ENCODE data around the gene SAP25. TPM values are rescaled to one million over a fixed set of nuclear protein-coding genes. Genes with fewer than 3 reads are reported as not detected.

SAP25 gene
- total and polyA plus RNA-seq, 4 donors: 0.33 to 0.84 (median 0.56) TPM; not detected in 1

DNA sequence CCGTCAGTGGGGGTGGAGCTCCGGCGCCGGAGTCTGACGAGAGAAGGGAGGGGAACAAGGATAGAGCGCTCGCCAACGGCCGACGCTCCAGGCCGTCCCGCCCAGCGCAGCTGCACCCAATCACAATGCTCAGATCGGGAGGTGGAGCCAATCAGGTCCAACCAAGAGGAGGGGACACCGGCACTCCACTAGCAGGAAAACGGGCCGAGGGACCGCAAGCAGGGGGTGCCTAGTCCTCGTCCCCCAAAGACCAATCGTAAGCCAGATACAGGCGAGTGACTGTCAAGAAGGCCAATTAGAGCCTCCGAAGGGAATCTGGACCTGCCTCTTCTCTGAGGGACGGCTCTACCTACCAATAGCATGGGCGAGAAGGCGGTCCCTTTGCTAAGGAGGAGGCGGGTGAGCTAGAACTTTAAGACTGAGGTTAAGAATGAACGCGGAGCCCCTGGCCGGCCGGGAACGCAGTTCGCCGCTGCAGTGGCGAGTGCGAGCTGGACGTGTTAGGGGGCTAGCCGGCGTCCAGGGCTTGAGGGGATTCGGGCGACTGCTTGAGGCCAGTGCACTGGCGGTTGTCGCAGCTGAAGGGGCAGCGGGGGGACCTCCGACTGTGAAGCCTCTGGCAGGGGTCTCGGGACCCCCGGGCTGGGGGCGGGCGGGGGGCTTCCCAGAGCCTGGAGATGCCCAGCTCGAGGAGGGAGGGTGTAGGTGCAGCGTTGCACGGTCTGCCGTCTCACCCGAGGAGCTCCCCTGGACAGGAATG lies 12.7 kb upstream of the SAP25 start, which contains the start of gene FBXO24:
FBXO24 (plus strand) TSS at position 63 of the 760 bp plus-strand sequence; CDS start at position 361, 298 bp downstream.
- Histone ChIP-seq H3K9ac (ENCODE audit: low read depth in 1 of 2, low read length in 2 of 2) (peak within 1 kb of the TSS; percentile 63 to 76), H3K27ac (ENCODE audit: low read depth in 1 of 2, low read length in 2 of 2) (peak within 1 kb of the TSS; percentile 97 to 98), H3K9me3 (ENCODE audit: control insufficient read depth in 4 of 4, low read length in 3 of 4) (no peaks in the 10 kb centered on the region), H3K36me3 (ENCODE audit: control insufficient read depth in 4 of 4, insufficient read depth in 3 of 4, low read depth in 1 of 4, low read length in 3 of 4) (peaks cover 2 to 10% (median 5%) of the 10 kb centered on the region in 4 donors), H3K4me1 (ENCODE audit: control insufficient read depth in 4 of 4, insufficient read depth in 4 of 4, low read length in 3 of 4) (peaks cover 2 to 38% (median 23%) of the 10 kb centered on the region in 4 donors), H3K4me3 (ENCODE audit: low read depth in 1 of 3, low read length in 3 of 3) (peak within 1 kb of the TSS; percentile 77 to 94 (median 85)), H3K27me3 (ENCODE audit: control insufficient read depth in 4 of 4, insufficient read depth in 4 of 4, low read length in 3 of 4) (no peaks in the 10 kb centered on the region)
- peak; percentile 99 for DNase-seq (ENCODE audit: low spot score)
- WGBS: under 1% methylated on average over 53 of the region's 53 CpGs
- TF ChIP-seq EGR1 (IDR thresholded peaks at IDR 0.05; ENCODE audit: low read depth in 2 of 2) (no peak), RXRA (IDR thresholded peaks at IDR 0.05) (peak; percentile 11 to 39), JUND (IDR thresholded peaks at IDR 0.05) (no peak), TAF1 (conservative IDR thresholded peaks at IDR 0.05) (no peak), FOXA1 (IDR thresholded peaks at IDR 0.05) (peak; percentile 2), FOXA2 (IDR thresholded peaks at IDR 0.05) (no peak), RAD21 (IDR thresholded peaks at IDR 0.05) (peak in 1 of 2 donors; percentile 15), HNF4A (conservative IDR thresholded peaks at IDR 0.05) (peak in 1 of 2 donors; percentile 3), HNF4G (IDR thresholded peaks at IDR 0.05) (no peak), YY1 (IDR thresholded peaks at IDR 0.05) (peak; percentile 72), SP1 (IDR thresholded peaks at IDR 0.05) (peak; percentile 100), GABPA (IDR thresholded peaks at IDR 0.05 in 1 of 2, conservative IDR thresholded peaks at IDR 0.05 in 1 of 2) (peak in 1 of 2 donors; percentile 77), NR2F2 (IDR thresholded peaks at IDR 0.05) (no peak)
- TF ChIP-seq, protein P1, sequence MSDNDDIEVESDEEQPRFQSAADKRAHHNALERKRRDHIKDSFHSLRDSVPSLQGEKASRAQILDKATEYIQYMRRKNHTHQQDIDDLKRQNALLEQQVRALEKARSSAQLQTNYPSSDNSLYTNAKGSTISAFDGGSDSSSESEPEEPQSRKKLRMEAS (IDR thresholded peaks at IDR 0.05): no peak
- TF ChIP-seq, protein P2, sequence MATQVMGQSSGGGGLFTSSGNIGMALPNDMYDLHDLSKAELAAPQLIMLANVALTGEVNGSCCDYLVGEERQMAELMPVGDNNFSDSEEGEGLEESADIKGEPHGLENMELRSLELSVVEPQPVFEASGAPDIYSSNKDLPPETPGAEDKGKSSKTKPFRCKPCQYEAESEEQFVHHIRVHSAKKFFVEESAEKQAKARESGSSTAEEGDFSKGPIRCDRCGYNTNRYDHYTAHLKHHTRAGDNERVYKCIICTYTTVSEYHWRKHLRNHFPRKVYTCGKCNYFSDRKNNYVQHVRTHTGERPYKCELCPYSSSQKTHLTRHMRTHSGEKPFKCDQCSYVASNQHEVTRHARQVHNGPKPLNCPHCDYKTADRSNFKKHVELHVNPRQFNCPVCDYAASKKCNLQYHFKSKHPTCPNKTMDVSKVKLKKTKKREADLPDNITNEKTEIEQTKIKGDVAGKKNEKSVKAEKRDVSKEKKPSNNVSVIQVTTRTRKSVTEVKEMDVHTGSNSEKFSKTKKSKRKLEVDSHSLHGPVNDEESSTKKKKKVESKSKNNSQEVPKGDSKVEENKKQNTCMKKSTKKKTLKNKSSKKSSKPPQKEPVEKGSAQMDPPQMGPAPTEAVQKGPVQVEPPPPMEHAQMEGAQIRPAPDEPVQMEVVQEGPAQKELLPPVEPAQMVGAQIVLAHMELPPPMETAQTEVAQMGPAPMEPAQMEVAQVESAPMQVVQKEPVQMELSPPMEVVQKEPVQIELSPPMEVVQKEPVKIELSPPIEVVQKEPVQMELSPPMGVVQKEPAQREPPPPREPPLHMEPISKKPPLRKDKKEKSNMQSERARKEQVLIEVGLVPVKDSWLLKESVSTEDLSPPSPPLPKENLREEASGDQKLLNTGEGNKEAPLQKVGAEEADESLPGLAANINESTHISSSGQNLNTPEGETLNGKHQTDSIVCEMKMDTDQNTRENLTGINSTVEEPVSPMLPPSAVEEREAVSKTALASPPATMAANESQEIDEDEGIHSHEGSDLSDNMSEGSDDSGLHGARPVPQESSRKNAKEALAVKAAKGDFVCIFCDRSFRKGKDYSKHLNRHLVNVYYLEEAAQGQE (IDR thresholded peaks at IDR 0.05): peak; percentile 24
- TF ChIP-seq, protein P3, sequence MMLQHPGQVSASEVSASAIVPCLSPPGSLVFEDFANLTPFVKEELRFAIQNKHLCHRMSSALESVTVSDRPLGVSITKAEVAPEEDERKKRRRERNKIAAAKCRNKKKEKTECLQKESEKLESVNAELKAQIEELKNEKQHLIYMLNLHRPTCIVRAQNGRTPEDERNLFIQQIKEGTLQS (IDR thresholded peaks at IDR 0.05): no peak
- TF ChIP-seq, protein P4, sequence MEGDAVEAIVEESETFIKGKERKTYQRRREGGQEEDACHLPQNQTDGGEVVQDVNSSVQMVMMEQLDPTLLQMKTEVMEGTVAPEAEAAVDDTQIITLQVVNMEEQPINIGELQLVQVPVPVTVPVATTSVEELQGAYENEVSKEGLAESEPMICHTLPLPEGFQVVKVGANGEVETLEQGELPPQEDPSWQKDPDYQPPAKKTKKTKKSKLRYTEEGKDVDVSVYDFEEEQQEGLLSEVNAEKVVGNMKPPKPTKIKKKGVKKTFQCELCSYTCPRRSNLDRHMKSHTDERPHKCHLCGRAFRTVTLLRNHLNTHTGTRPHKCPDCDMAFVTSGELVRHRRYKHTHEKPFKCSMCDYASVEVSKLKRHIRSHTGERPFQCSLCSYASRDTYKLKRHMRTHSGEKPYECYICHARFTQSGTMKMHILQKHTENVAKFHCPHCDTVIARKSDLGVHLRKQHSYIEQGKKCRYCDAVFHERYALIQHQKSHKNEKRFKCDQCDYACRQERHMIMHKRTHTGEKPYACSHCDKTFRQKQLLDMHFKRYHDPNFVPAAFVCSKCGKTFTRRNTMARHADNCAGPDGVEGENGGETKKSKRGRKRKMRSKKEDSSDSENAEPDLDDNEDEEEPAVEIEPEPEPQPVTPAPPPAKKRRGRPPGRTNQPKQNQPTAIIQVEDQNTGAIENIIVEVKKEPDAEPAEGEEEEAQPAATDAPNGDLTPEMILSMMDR (IDR thresholded peaks at IDR 0.05; ENCODE audit: low read depth, low read length, missing input control): no peak
- TF ChIP-seq, protein P5, sequence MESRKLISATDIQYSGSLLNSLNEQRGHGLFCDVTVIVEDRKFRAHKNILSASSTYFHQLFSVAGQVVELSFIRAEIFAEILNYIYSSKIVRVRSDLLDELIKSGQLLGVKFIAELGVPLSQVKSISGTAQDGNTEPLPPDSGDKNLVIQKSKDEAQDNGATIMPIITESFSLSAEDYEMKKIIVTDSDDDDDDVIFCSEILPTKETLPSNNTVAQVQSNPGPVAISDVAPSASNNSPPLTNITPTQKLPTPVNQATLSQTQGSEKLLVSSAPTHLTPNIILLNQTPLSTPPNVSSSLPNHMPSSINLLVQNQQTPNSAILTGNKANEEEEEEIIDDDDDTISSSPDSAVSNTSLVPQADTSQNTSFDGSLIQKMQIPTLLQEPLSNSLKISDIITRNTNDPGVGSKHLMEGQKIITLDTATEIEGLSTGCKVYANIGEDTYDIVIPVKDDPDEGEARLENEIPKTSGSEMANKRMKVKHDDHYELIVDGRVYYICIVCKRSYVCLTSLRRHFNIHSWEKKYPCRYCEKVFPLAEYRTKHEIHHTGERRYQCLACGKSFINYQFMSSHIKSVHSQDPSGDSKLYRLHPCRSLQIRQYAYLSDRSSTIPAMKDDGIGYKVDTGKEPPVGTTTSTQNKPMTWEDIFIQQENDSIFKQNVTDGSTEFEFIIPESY (IDR thresholded peaks at IDR 0.05): no peak
